PC-3 (cell line): ENCODE measurements around the gene ERFL.

Experiments
- CTCF ChIP-seq: fragments of 300-600 bp; sonication (generic); conservative IDR thresholded peaks from 2 replicates; pipeline ENCODE4 v1.5.1; 2017; ENCODE audit warnings: antibody characterized with exemption, low read depth, mild to moderate bottlenecking, low read length
- EZH2 ChIP-seq: fragments of 300-600 bp; sonication (generic); IDR thresholded peaks from one replicate; pipeline ENCODE4 v1.6.1; 2017; ENCODE audit warnings: antibody characterized with exemption, mild to moderate bottlenecking, low read length; ENCODE audit not compliant: unreplicated experiment
- EZH2phosphoT487 ChIP-seq: fragments of 300-600 bp; sonication (generic); IDR thresholded peaks from 2 replicates; pipeline ENCODE4 v1.6.1; 2018; ENCODE audit warnings: mild to moderate bottlenecking, antibody characterized with exemption, low read length, borderline replicate concordance

DNA sequence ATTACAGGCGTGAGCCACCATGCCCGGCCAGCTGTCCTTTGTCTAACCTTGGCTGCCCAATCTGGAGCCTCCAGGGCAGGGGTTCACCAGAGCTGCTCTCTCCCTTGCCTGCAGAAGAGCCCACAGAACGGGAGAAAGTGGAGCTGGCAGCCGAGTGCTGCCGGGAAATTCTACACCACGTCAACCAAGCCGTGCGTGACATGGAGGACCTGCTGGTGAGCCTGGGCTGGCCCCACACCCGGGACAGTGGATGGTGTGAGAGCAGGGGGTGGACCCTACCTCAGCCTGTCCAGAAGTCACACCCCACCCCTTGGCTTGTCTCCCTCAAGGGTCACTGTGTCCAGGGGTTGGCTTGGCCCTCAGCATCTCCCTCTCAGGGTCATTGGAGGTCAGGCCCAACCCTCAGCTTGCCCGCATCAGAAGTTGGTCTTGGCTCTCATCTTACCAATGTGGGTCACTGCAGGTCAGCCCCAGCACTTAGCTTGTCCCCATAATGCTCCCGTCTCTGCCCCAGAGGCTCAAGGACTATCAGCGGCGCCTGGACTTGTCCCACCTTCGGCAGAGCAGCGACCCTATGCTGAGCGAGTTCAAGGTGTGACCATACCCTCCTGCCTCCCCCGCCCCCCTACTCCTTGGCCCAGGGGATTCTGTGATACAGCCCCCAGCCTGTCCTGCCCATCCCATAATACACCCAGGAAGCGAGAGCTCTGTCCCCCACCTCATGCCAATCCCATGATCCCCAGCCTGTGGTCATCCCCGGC is 24.9 kb downstream of the ERFL start:
- TF ChIP-seq CTCF (no peak), EZH2 (no peak), EZH2phosphoT487 (no peak)
